VCaP (cell line): ENCODE data around the gene TMEM134.

ENCODE experiments used
- H3K27ac ChIP-seq: fragments of 450-650 bp; 2 replicates; pipeline ENCODE4 v1.5.1; 2017
- TF ChIP-seq, protein P1 (sequence below): fragments of 450-650 bp; conservative IDR thresholded peaks from 2 replicates; pipeline ENCODE4 v1.5.1; 2017; ENCODE audit warnings: mild to moderate bottlenecking, moderate library complexity

TMEM134 gene

DNA sequence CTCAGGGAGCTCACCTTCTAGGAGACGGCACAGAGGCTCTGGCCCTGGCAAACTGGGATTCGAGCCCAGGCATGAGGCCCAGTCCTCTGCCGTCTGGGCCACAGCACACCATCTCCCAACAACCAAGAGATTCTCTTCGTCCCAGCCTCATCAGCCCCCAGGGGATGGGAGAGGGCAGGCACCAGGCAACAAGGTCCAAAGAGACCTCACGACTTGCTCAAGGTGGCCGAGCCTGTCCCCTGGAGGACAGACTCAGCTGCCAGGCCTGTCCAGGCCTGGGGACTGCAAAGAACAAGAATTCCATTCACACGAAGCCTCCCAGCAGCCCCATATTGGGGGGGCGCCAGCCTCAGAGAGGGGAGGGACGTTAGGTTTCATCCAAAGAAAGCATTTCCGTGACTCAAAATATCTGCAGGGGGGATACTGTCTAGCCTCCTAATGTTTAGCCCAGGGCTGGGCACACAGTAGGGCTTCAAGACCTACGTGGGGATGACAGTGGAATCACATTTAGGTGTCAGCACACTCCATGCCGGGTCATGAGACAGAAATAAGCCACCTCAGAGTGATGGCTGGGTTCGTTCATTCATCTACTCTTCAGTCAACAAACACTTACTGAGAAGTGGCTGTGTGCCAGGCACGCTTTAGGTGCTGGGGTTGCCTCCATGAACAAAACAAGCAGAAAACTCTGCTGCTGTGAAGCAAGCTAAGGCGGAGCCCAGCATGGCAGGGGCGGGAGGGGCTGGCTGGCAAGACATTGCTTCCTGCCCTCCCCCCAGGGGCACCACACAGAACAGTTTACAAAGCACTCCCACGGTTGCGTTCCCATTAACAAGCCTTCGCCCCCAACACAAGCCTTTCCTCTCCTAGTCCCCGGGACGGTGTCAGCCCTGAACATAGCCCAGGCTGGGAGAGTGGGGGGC is 52.4 kb downstream of the TMEM134 start:
- H3K27ac ChIP-seq = no peak overlapping the region; the same call in 1 of the 2 replicates
- TF ChIP-seq, protein P1, sequence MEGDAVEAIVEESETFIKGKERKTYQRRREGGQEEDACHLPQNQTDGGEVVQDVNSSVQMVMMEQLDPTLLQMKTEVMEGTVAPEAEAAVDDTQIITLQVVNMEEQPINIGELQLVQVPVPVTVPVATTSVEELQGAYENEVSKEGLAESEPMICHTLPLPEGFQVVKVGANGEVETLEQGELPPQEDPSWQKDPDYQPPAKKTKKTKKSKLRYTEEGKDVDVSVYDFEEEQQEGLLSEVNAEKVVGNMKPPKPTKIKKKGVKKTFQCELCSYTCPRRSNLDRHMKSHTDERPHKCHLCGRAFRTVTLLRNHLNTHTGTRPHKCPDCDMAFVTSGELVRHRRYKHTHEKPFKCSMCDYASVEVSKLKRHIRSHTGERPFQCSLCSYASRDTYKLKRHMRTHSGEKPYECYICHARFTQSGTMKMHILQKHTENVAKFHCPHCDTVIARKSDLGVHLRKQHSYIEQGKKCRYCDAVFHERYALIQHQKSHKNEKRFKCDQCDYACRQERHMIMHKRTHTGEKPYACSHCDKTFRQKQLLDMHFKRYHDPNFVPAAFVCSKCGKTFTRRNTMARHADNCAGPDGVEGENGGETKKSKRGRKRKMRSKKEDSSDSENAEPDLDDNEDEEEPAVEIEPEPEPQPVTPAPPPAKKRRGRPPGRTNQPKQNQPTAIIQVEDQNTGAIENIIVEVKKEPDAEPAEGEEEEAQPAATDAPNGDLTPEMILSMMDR = no peak

- TF ChIP-seq, protein P1 = no peak
- H3K27ac ChIP-seq = peak within 1 kb of the TSS; percentile 56; the same call in 1 of the 2 replicates
Measured at GRCh38 chr11:67415501-67416304, 53.3 kb downstream of the TMEM134 start, which contains the start of gene CARNS1. Gene CARNS1, plus strand, starts transcription at chr11:67415678. Its CDS starts 522 bp downstream, at chr11:67416200.

DNA sequence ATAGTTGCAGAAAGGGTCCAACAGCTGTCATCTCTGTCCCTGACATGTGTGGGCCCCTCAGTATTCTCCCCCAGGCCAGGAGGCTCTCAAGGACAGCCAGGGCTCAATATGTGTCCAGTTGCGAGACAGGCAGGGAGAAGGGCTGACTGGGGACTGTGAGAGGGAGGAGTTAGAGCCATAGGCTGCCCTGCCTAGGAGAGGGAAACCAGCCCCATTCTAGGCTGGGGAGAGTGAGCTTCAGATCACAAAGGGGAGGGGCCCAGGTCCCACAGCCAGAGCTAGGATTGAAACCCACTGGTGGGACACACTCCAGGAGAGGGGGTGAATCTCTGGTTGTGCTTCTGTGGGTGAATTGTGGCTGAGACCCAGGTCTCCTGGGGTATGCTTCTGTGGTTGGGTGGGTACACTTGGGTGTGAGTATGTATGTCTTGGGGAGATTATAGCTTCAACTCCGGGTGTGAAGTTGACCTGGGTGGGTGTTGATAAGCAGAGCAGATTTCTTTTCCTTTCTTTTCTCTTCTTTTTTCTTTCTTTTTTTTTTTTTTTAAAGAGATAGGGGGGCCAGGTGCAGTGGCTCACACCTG is 55.7 kb downstream of the TMEM134 start:
- TF ChIP-seq, protein P1 = no peak
- H3K27ac ChIP-seq = no peak overlapping the region

DNA sequence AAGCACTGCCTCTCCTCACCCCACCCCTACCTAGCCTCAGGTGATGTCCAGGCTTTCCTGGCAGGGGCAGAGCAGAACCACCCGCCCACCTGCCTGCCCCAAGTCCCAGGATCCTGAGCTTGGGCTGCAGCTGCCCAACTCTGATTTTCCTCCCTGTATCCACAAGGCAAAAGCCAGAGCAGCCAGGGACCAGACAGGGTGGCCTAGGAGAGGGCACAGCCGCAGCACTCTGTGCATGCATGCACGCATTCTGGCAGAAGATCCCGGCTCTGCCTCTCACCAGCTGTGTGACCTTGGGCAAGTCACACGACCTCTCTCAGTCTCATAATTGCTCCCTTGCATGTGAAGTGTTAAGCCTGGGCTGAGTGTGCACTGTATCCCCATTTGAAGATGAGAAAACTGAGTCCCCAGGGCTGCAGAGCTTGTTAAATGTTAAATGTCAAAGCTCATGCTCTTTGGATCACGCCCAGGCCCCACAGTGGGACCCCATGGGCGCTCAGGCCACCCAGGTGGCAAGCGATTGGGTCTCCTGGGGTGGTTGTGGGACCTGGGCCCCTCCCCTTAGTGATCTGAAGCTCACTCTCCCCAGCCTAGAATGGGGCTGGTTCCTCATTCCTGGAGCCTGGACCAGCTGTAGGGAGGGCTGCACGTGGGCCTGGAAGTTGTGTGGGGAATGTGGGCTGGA is 56.4 kb downstream of the TMEM134 start:
- TF ChIP-seq, protein P1 = no peak
- no peak overlapping the region for H3K27ac ChIP-seq

DNA sequence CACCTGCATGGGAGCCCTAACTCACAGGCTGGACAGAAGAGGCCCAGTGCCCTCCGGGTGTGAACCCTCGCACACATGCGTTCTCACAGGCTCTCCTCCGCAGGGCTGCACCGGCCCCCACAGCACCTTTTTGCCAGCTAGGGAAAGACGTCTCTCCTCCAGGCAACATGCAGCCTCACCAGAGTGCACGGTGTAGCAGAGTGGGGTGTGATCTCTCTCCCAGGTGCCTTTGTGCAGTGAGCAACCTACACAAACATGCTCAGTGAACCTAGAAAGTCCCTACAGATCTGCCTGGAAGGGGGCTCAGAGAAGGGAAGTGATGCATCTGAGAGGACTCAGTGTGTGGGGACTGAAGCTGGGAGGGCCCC is 57.3 kb downstream of the TMEM134 start:
- no peak overlapping the region for H3K27ac ChIP-seq
- TF ChIP-seq, protein P1 = no peak
